Testis (tissue), 2 donors: ENCODE data around the gene RASD2.

Experiments
- CTCF ChIP-seq, 3 experiments: fragments of 450-650 bp in 2 of 3; fragments of 200-600 bp in 1 of 3; sonication (generic) in 1 of 3; IDR thresholded peaks; one replicate each; pipeline ENCODE4 v1.5.1; 2016 to 2019; ENCODE audit warnings: antibody characterized with exemption in 3 of 3, mild to moderate bottlenecking in 2 of 3, moderate library complexity in 1 of 3
- POLR2A ChIP-seq: fragments of 450-650 bp; IDR thresholded peaks from one replicate; pipeline ENCODE4 v1.6.1; 2017; ENCODE audit warnings: antibody characterized with exemption, mild to moderate bottlenecking, moderate library complexity

GRCh38 chr22:35505399-35506258 lies 35.0 kb upstream of the RASD2 start:
- TF ChIP-seq CTCF (IDR thresholded peaks at IDR 0.05) (no peak), POLR2A (no peak)
